Mesenchymal stem cell (in vitro differentiated cells and primary cell): ENCODE data around the gene NECTIN1.

ENCODE experiments used
- DNase-seq: peaks from one replicate; pipeline ENCODE4 v3.0.0-alpha.2; 2013
- H2AFZ ChIP-seq: one replicate; pipeline ENCODE4 v1.6.1; 2013; ENCODE audit warnings: low read depth, mild to moderate bottlenecking, control low read depth, inconsistent platforms, low read length, moderate library complexity
- H2AK5ac ChIP-seq: 2 replicates; pipeline ENCODE4 v1.6.1; 2013; ENCODE audit warnings: low read length, moderate library complexity, mild to moderate bottlenecking, inconsistent platforms; ENCODE audit not compliant: severe bottlenecking
- H2BK120ac ChIP-seq: one replicate; pipeline ENCODE4 v1.6.1; 2013; ENCODE audit warnings: low read depth, mild to moderate bottlenecking, inconsistent platforms, low read length, moderate library complexity
- H2BK12ac ChIP-seq, 2 experiments: one replicate each; pipeline ENCODE4 v1.6.1; 2013; ENCODE audit warnings: inconsistent platforms in 2 of 2, low read length in 2 of 2, mild to moderate bottlenecking in 2 of 2, moderate library complexity in 2 of 2, control low read depth in 1 of 2
- H2BK15ac ChIP-seq: one replicate; pipeline ENCODE4 v1.6.1; 2013; ENCODE audit warnings: mild to moderate bottlenecking, low read depth, inconsistent platforms; ENCODE audit not compliant: poor library complexity, severe bottlenecking
- H2BK5ac ChIP-seq: 2 replicates; pipeline ENCODE4 v1.6.1; 2013; ENCODE audit warnings: low read depth, mild to moderate bottlenecking, low read length, control low read depth, inconsistent platforms; ENCODE audit not compliant: poor library complexity, severe bottlenecking
- H3K14ac ChIP-seq, 2 experiments: one replicate each; pipeline ENCODE4 v1.6.1; 2013; ENCODE audit warnings: inconsistent platforms in 2 of 2, low read length in 2 of 2, control low read depth in 1 of 2, mild to moderate bottlenecking in 1 of 2, moderate library complexity in 1 of 2
- H3K18ac ChIP-seq, 2 experiments: one replicate each; pipeline ENCODE4 v1.6.1; 2013; ENCODE audit warnings: inconsistent platforms in 2 of 2, low read length in 2 of 2, control low read depth in 1 of 2, low read depth in 1 of 2, mild to moderate bottlenecking in 1 of 2
- H3K23ac ChIP-seq, 2 experiments: one replicate each; pipeline ENCODE4 v1.6.1; 2013; ENCODE audit warnings: inconsistent platforms in 2 of 2, low read length in 2 of 2, mild to moderate bottlenecking in 2 of 2, moderate library complexity in 2 of 2, control low read depth in 1 of 2
- H3K27ac ChIP-seq: 2 replicates; pipeline ENCODE4 v1.5.1; 2013; ENCODE audit warnings: mild to moderate bottlenecking, moderate library complexity, low read length, control low read depth, inconsistent platforms; ENCODE audit not compliant: poor library complexity, severe bottlenecking
- H3K27me3 ChIP-seq, 2 experiments: 2 replicates each; pipeline versions ENCODE4 v1.6.1 to v1.7.0; 2013; ENCODE audit warnings: low read length in 2 of 2, mild to moderate bottlenecking in 2 of 2, moderate library complexity in 2 of 2, control low read depth in 1 of 2, inconsistent platforms in 1 of 2; ENCODE audit not compliant: control insufficient read depth in 1 of 2, insufficient read depth in 1 of 2
- H3K36me3 ChIP-seq, 2 experiments: 2 replicates each; pipeline versions ENCODE4 v1.6.1 to v1.7.0; 2013; ENCODE audit warnings: low read length in 2 of 2, control low read depth in 1 of 2, inconsistent platforms in 1 of 2, low read depth in 1 of 2, mild to moderate bottlenecking in 1 of 2; ENCODE audit not compliant: insufficient read depth in 2 of 2, control insufficient read depth in 1 of 2
- H3K4ac ChIP-seq, 2 experiments: one replicate each; pipeline ENCODE4 v1.6.1; 2013; ENCODE audit warnings: inconsistent platforms in 2 of 2, low read length in 2 of 2, mild to moderate bottlenecking in 2 of 2, moderate library complexity in 2 of 2, control low read depth in 1 of 2, low read depth in 1 of 2
- H3K4me1 ChIP-seq: 2 replicates; pipeline ENCODE4 v1.6.1; 2013; ENCODE audit warnings: low read depth, low read length, control low read depth; ENCODE audit not compliant: control insufficient read depth, insufficient read depth
- H3K4me2 ChIP-seq: 2 replicates; pipeline ENCODE4 v1.6.1; 2013; ENCODE audit warnings: low read length, mild to moderate bottlenecking, inconsistent platforms; ENCODE audit not compliant: poor library complexity, severe bottlenecking
- H3K4me3 ChIP-seq, 2 experiments: 2 replicates each; pipeline versions ENCODE4 v1.5.1 to v1.7.0; 2013; ENCODE audit warnings: low read length in 2 of 2, mild to moderate bottlenecking in 2 of 2, control low read depth in 1 of 2, low read depth in 1 of 2; ENCODE audit not compliant: insufficient read depth in 1 of 2
- H3K79me1 ChIP-seq: replicated peaks from 2 replicates; pipeline ENCODE4 v1.6.1; 2013; ENCODE audit warnings: mild to moderate bottlenecking, control low read depth, low read length, inconsistent platforms; ENCODE audit not compliant: poor library complexity, severe bottlenecking
- H3K9ac ChIP-seq: 2 replicates; pipeline ENCODE4 v1.7.0; 2013; ENCODE audit warnings: mild to moderate bottlenecking, low read length, moderate library complexity
- H3K9me3 ChIP-seq: 2 replicates; pipeline ENCODE4 v1.7.0; 2013; ENCODE audit warnings: mild to moderate bottlenecking, low read length; ENCODE audit not compliant: control insufficient read depth
- H4K8ac ChIP-seq: one replicate; pipeline ENCODE4 v1.6.1; 2013; ENCODE audit warnings: inconsistent platforms, mild to moderate bottlenecking, low read length, moderate library complexity
- H4K91ac ChIP-seq: one replicate; pipeline ENCODE4 v1.6.1; 2013; ENCODE audit warnings: mild to moderate bottlenecking, low read length, inconsistent platforms
- WGBS: methylation state at CpG from one replicate; pipeline ENCODE4 v1.1.7; 2013; ENCODE audit warnings: mixed read lengths; 5-methylcytosine and 5-hydroxymethylcytosine counted together

NECTIN1 gene

DNA sequence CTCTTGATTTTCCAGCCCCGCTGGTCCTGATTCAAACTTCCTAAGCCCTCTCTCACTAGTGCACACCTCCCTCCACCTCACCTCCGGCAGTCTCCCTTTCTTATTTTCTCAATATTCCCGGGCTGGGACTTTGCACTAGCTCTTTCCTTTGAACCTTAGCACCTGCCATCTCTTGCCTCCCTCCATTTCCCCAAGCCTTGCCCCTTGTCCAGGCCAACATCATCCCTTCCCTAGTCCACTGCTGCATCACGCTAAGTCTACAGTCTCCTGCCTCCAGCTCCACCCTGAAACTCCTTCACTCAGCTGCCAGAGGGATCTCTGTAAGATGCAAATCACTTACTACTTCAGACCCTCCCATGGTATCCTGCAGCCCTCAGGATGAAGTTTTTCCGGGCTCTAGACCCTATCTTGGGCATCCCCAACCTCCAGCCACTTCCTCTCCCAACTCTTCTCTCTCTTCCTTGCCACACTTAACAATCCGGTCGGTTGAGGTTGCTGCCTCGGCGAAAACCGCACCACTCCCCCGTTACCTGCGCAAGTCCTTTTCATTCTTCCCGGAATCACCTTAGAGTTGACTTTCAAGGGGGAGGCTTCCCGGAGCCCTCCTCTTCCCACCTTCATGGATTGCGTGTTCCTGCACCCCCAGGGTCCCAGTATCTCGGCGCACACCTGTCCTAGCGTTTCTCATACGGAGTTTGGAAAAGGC lies 42.7 kb downstream of the NECTIN1 start:
- Histone ChIP-seq H2AK5ac (no peak overlapping the region), H3K9ac (no peak overlapping the region), H2AFZ (no peak overlapping the region), H3K23ac (no peak overlapping the region), H3K4me2 (no peak overlapping the region), H3K4me1 (peaks cover 26% of the 10 kb centered on the region), H3K4me3 (no peak overlapping the region), H3K18ac (no peak overlapping the region), H2BK5ac (no peak overlapping the region), H4K8ac (no peak overlapping the region), H3K14ac (no peak overlapping the region), H2BK120ac (no peak overlapping the region), H4K91ac (no peak overlapping the region), H2BK15ac (peak overlapping the region; percentile 8), H3K27ac (no peak overlapping the region), H3K36me3 (no peaks in the 10 kb centered on the region), H3K27me3 (no peaks in the 10 kb centered on the region), H2BK12ac (no peak overlapping the region), H3K4ac (no peak overlapping the region), H3K9me3 (no peaks in the 10 kb centered on the region), H3K79me1 (peaks cover 31% of the 10 kb centered on the region)
- no peak for DNase-seq
- 97% methylated on average over 19 of the region's 19 CpGs for WGBS

DNA sequence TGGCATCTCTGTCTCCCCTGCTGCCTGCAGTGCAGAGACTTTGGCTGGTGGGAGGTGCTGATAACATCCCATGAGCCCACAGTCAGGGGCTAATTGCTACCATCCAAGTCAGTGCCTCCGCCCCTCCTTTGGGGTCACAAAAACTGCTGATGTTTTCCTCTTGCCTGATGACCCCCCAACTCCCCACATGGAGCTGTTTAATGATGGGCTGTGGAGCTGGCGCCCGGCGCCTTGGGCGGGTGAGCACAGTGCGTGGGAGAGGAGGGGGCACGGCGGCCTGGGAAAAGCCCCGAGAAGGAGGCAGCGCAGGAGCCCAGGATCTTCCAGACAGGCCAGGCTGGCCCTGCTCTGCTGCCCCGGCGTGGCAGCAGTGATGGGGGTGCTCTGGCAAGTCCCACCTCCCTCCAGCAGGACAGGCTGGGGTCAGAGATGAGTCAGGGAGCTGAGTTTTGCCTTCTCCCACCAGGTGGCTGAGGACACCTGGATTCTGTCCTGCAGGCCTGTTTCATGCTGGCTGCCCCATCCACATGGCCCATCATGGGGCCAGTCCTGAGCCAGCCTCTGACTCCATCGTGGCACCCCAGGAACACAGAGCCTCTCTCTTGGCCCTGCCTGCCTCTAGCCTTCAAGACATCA lies 43.8 kb downstream of the NECTIN1 start:
- H3K27me3 ChIP-seq: no peaks in the 10 kb centered on the region
- H3K4ac ChIP-seq: peak overlapping the region; percentile 73 to 82
- peaks cover 23% of the 10 kb centered on the region for H3K4me1 ChIP-seq
- no peaks in the 10 kb centered on the region for H3K36me3 ChIP-seq
- no peak overlapping the region for H2AK5ac ChIP-seq
- peak overlapping the region; percentile 88 to 93 for H3K18ac ChIP-seq
- H3K23ac ChIP-seq: peak overlapping the region in 1 of 2 experiments; percentile 63
- H3K9me3 ChIP-seq: no peaks in the 10 kb centered on the region
- H2BK15ac ChIP-seq: no peak overlapping the region
- peak overlapping the region; percentile 97 for H4K91ac ChIP-seq
- no peak overlapping the region for H3K4me2 ChIP-seq
- H3K9ac ChIP-seq: no peak overlapping the region
- peak overlapping the region in 1 of 2 experiments; percentile 75 for H3K14ac ChIP-seq
- peak overlapping the region; percentile 7 for H2AFZ ChIP-seq
- no peak for DNase-seq
- no peak overlapping the region for H2BK5ac ChIP-seq
- H3K4me3 ChIP-seq: no peak overlapping the region
- WGBS: 87% methylated on average over 13 of the region's 13 CpGs
- H3K27ac ChIP-seq: no peak overlapping the region
- peak overlapping the region; percentile 93 for H2BK120ac ChIP-seq
- H2BK12ac ChIP-seq: peak overlapping the region; percentile 73 to 94
- peaks cover 26% of the 10 kb centered on the region for H3K79me1 ChIP-seq
- H4K8ac ChIP-seq: peak overlapping the region; percentile 99

DNA sequence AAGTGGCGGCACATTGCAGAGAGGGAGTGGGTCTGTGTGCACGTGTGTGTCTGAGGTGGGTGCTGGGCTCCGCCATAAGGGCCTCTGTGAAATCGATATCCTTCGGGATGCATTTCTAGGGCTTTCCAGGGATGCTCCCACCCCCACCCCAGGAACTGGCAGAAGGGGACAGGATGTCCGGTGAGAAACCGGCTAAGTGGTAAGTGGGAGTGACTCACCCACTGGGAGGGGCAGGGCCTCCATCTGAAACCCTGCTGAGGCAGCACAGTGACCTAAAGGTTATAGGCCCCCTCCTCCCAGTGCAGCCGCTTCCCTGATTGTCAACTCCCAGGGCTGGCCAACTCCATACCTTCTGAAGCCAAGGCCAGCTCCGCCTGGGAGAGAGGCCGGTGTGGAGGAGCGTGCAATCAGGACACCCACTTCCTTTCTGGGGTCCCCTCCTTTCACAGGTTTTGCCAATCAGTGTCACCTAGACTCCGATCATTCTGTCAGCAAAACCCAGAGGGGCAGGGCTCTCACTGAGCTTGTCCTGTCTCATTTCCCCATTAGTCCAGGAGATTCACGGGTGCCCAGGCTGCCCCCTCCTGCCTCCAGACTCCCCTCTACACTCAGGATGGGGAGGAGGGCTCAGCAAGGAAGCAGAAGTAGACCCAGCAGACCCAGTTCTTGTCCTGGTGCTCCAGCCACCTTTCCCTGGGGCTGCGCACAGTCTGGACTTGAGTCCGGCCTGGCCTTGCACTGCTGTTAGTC lies 44.5 kb downstream of the NECTIN1 start:
- H4K8ac ChIP-seq: peak overlapping the region; percentile 99
- H3K9me3 ChIP-seq: no peaks in the 10 kb centered on the region
- H3K36me3 ChIP-seq: no peaks in the 10 kb centered on the region
- no peak overlapping the region for H3K27ac ChIP-seq
- peak overlapping the region in 1 of 2 experiments; percentile 75 for H3K14ac ChIP-seq
- peak overlapping the region; percentile 73 to 82 for H3K4ac ChIP-seq
- H2BK12ac ChIP-seq: peak overlapping the region; percentile 81 to 94
- peak overlapping the region; percentile 97 for H4K91ac ChIP-seq
- peaks cover 23% of the 10 kb centered on the region for H3K79me1 ChIP-seq
- H3K9ac ChIP-seq: peak overlapping the region; percentile 6
- WGBS: 30% methylated on average over 14 of the region's 15 CpGs
- peaks cover 23% of the 10 kb centered on the region for H3K4me1 ChIP-seq
- H2AFZ ChIP-seq: peak overlapping the region; percentile 55
- H3K4me2 ChIP-seq: no peak overlapping the region
- H3K4me3 ChIP-seq: no peak overlapping the region
- peak; percentile 85 for DNase-seq
- peak overlapping the region; percentile 92 for H2BK15ac ChIP-seq
- H3K23ac ChIP-seq: no peak overlapping the region
- H2AK5ac ChIP-seq: peak overlapping the region; percentile 21
- H2BK5ac ChIP-seq: no peak overlapping the region
- H3K18ac ChIP-seq: peak overlapping the region; percentile 88 to 93
- H2BK120ac ChIP-seq: peak overlapping the region; percentile 93
- H3K27me3 ChIP-seq: no peaks in the 10 kb centered on the region

DNA sequence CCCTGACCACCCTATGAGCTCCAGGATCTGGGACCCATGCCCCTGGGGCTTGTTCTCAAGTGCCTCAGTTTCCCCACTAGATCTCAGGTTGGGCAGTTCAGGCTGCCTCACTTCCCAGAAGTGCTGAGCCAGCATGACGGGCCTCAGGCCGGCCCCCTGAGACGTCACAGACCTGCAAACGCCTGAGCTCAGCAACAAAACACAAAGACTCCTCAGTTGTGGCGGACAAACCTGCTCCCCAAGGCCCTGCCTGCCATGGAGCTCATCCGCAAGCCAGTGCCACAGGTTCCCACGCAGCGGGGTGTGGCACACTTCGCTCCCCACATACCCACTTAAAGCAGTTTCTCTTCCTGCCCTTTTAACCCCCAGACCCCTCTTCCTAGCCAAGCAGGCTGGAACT lies 45.2 kb downstream of the NECTIN1 start:
- Histone ChIP-seq H3K36me3 (no peaks in the 10 kb centered on the region), H3K4me1 (peaks cover 23% of the 10 kb centered on the region), H3K18ac (peak overlapping the region; percentile 77 to 88), H3K4ac (peak overlapping the region; percentile 44 to 71), H2BK12ac (peak overlapping the region; percentile 46 to 91), H3K27me3 (no peaks in the 10 kb centered on the region), H2AFZ (no peak overlapping the region), H3K79me1 (peaks cover 23% of the 10 kb centered on the region), H2BK15ac (peak overlapping the region; percentile 92), H3K4me3 (no peak overlapping the region), H2BK5ac (no peak overlapping the region), H2AK5ac (peak overlapping the region; percentile 21), H4K8ac (peak overlapping the region; percentile 99), H4K91ac (peak overlapping the region; percentile 81), H3K14ac (peak overlapping the region in 1 of 2 experiments; percentile 14), H3K23ac (no peak overlapping the region), H3K4me2 (no peak overlapping the region), H3K9ac (no peak overlapping the region), H3K27ac (no peak overlapping the region), H3K9me3 (no peaks in the 10 kb centered on the region), H2BK120ac (peak overlapping the region; percentile 75)
- 72% methylated on average over 8 of the region's 9 CpGs for WGBS
- no peak for DNase-seq
